ENCODE results near the gene ARHGAP6. TPM values are rescaled to one million over a fixed set of nuclear protein-coding genes. Genes with fewer than 3 reads are reported as not detected.

The ARHGAP6 gene
- total RNA-seq, 1 donor from 2014 or later: 2.7 TPM

GRCh38 chrX:11311706-11312105 is 354.0 kb downstream of the ARHGAP6 start:
- ATAC-seq (ENCODE audit: poor library complexity): no peak
- intact Hi-C loops (cut with DNase I): no loop called here
- DNase-seq: no peak

GRCh38 chrX:11309220-11309619 is 356.5 kb downstream of the ARHGAP6 start:
- ATAC-seq (ENCODE audit: poor library complexity) (no peak), DNase-seq (no peak)
- intact Hi-C loops (cut with DNase I): no loop called here

- DNase-seq (no peak), ATAC-seq (ENCODE audit: poor library complexity) (no peak)
- intact Hi-C loops (cut with DNase I): no loop called here
Observed at GRCh38 chrX:11305641-11306040, 360.1 kb downstream of the ARHGAP6 start.

- intact Hi-C loops (cut with DNase I): no loop called here
- DNase-seq: no peak
Observed at GRCh38 chrX:11304829-11305228, 360.9 kb downstream of the ARHGAP6 start.

GRCh38 chrX:11298600-11298999 is 367.1 kb downstream of the ARHGAP6 start:
- ATAC-seq (ENCODE audit: poor library complexity) (no peak), DNase-seq (no peak)
- intact Hi-C loops (cut with DNase I): no loop called here

More at GRCh38 chrX:11304829-11305228, 360.9 kb downstream of the ARHGAP6 start:
- ATAC-seq (ENCODE audit: poor library complexity): no peak

GRCh38 chrX:11296051-11296450 is 369.7 kb downstream of the ARHGAP6 start:
- DNase-seq (no peak), ATAC-seq (ENCODE audit: poor library complexity) (no peak)
- intact Hi-C loops (cut with DNase I): no loop called here

- no peak for ATAC-seq (ENCODE audit: poor library complexity)
- intact Hi-C loops (cut with DNase I): no loop called here
- DNase-seq: no peak
Observed at GRCh38 chrX:11293113-11293512, 372.6 kb downstream of the ARHGAP6 start, which contains the start of gene AMELX. AMELX (plus strand) TSS chrX:11293413; CDS start chrX:11294789, 1,376 bp downstream.

- intact Hi-C loops (cut with DNase I): no loop called here
- ATAC-seq (ENCODE audit: poor library complexity) (no peak), DNase-seq (no peak)
Observed at GRCh38 chrX:11290416-11291102, 375.2 kb downstream of the ARHGAP6 start.

GRCh38 chrX:11287505-11287904 is 378.2 kb downstream of the ARHGAP6 start:
- DNase-seq (no peak), ATAC-seq (ENCODE audit: poor library complexity) (no peak)
- intact Hi-C loops (cut with DNase I): no loop called here

- no peak for DNase-seq
- intact Hi-C loops (cut with DNase I): no loop called here
- no peak for ATAC-seq (ENCODE audit: poor library complexity)
Observed at GRCh38 chrX:11285651-11286050, 380.1 kb downstream of the ARHGAP6 start.

- ATAC-seq (ENCODE audit: poor library complexity) (no peak), DNase-seq (no peak)
- intact Hi-C loops (cut with DNase I): no loop called here
Observed at GRCh38 chrX:11282043-11282442, 383.7 kb downstream of the ARHGAP6 start.

GRCh38 chrX:11273544-11273943 is 392.2 kb downstream of the ARHGAP6 start:
- DNase-seq: no peak
- intact Hi-C loops (cut with DNase I): no loop called here
- no peak for ATAC-seq (ENCODE audit: poor library complexity)

- intact Hi-C loops (cut with DNase I): no loop called here
- ATAC-seq (ENCODE audit: poor library complexity): no peak
- DNase-seq: no peak
Observed at GRCh38 chrX:11272863-11273262, 392.9 kb downstream of the ARHGAP6 start.

- DNase-seq (no peak), ATAC-seq (ENCODE audit: poor library complexity) (no peak)
- intact Hi-C loops (cut with DNase I): no loop called here
Observed at GRCh38 chrX:11272290-11272689, 393.4 kb downstream of the ARHGAP6 start.

GRCh38 chrX:11269996-11270395 is 395.7 kb downstream of the ARHGAP6 start:
- intact Hi-C loops (cut with DNase I): no loop called here
- ATAC-seq (ENCODE audit: poor library complexity) (no peak), DNase-seq (no peak)

- intact Hi-C loops (cut with DNase I): no loop called here
- no peak for ATAC-seq (ENCODE audit: poor library complexity)
- DNase-seq: no peak
Observed at GRCh38 chrX:11269006-11269405, 396.7 kb downstream of the ARHGAP6 start.

- DNase-seq: no peak
- no peak for ATAC-seq (ENCODE audit: poor library complexity)
- intact Hi-C loops (cut with DNase I): no loop called here
Observed at GRCh38 chrX:11267425-11267824, 398.3 kb downstream of the ARHGAP6 start.

GRCh38 chrX:11266573-11267003 is 399.1 kb downstream of the ARHGAP6 start:
- intact Hi-C loops (cut with DNase I): no loop called here
- ATAC-seq (ENCODE audit: poor library complexity) (no peak), DNase-seq (no peak)

- ATAC-seq (ENCODE audit: poor library complexity): no peak
- intact Hi-C loops (cut with DNase I): no loop called here
- no peak for DNase-seq
Observed at GRCh38 chrX:11265352-11265751, 400.4 kb downstream of the ARHGAP6 start.

- ATAC-seq (ENCODE audit: poor library complexity) (no peak), DNase-seq (no peak)
- intact Hi-C loops (cut with DNase I): no loop called here
Observed at GRCh38 chrX:11264925-11265324, 400.8 kb downstream of the ARHGAP6 start.

GRCh38 chrX:11261260-11261659 is 404.5 kb downstream of the ARHGAP6 start:
- no peak for ATAC-seq (ENCODE audit: poor library complexity)
- DNase-seq: no peak
- intact Hi-C loops (cut with DNase I): no loop called here
